Measurements from ENCODE around the gene GPC5.

- TF ChIP-seq POLR2A (IDR thresholded peaks at IDR 0.05) (no peak), CTCF (IDR thresholded peaks at IDR 0.05) (no peak)
Observed at GRCh38 chr13:92038905-92039304, 640.5 kb downstream of the GPC5 start.
